Measurements from ENCODE around the gene MTX3.

MTX3 gene

GRCh38 chr5:79966448-79966847, 24.6 kb downstream of the MTX3 start:
- no peak overlapping the region for H3K27ac Mint-ChIP-seq
- peaks cover 25% of the 10 kb centered on the region for H3K4me1 Mint-ChIP-seq
- H3K36me3 Mint-ChIP-seq (ENCODE audit: low read depth) = no peaks in the 10 kb centered on the region
- no peaks in the 10 kb centered on the region for H3K27me3 Mint-ChIP-seq (ENCODE audit: low read depth, poor library complexity)
- TF ChIP-seq CTCF (IDR thresholded peaks at IDR 0.05) = no peak
- no peak overlapping the region for H3K4me3 Mint-ChIP-seq
- DNase-seq = no peak
- H3K9me3 Mint-ChIP-seq = no peaks in the 10 kb centered on the region

GRCh38 chr5:79964136-79964535, 26.9 kb downstream of the MTX3 start:
- DNase-seq = no peak
- TF ChIP-seq CTCF (IDR thresholded peaks at IDR 0.05) = no peak
- Mint-ChIP-seq H3K9me3 (peaks cover 4% of the 10 kb centered on the region), H3K4me3 (no peak overlapping the region), H3K27ac (no peak overlapping the region), H3K4me1 (peaks cover 28% of the 10 kb centered on the region), H3K27me3 (ENCODE audit: low read depth, poor library complexity) (no peaks in the 10 kb centered on the region), H3K36me3 (ENCODE audit: low read depth) (no peaks in the 10 kb centered on the region)

- peaks cover 9% of the 10 kb centered on the region for H3K9me3 Mint-ChIP-seq
- H3K36me3 Mint-ChIP-seq (ENCODE audit: low read depth) = no peaks in the 10 kb centered on the region
- no peaks in the 10 kb centered on the region for H3K27me3 Mint-ChIP-seq (ENCODE audit: low read depth, poor library complexity)
- TF ChIP-seq CTCF (IDR thresholded peaks at IDR 0.05) = no peak
- no peak overlapping the region for H3K4me3 Mint-ChIP-seq
- H3K4me1 Mint-ChIP-seq = peaks cover 28% of the 10 kb centered on the region
- no peak for DNase-seq
- H3K27ac Mint-ChIP-seq = no peak overlapping the region
Measured at GRCh38 chr5:79963261-79964061, 27.6 kb downstream of the MTX3 start.

DNA sequence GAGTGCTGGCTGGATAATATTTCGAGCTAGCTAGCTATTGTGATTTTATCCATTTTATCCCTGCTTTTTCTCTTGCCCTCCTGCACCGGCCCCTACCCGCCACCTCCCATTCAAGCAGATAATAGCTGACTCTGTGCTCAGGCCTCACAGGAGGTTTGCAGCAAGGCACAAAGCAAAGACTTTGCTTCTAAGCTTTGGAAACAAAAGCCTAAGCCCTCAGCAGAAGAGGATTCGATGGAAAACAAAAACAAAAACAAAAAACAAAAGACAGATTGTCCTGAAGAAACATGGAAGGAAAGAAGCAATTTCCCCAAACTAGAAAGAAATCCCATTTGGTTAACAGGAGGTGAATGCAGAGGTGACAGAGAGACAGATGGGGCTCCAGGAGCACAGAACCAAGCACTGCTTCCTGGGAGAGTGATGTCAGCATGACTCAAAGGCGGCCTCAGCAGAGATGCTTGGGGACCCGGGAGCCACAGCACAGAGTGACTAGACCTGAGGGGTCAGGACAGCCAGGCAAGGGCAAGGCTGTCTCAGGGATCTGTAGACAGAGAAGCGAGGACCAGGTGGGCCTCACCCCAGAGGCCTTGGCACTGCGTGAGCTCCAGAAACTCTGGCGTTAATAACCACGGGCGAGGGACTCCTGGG, 28.4 kb downstream of the MTX3 start:
- TF ChIP-seq CTCF (IDR thresholded peaks at IDR 0.05) = no peak
- DNase-seq = peak; percentile 6
- no peaks in the 10 kb centered on the region for H3K36me3 Mint-ChIP-seq (ENCODE audit: low read depth)
- H3K9me3 Mint-ChIP-seq = peaks cover 14% of the 10 kb centered on the region
- H3K4me3 Mint-ChIP-seq = no peak overlapping the region
- H3K27me3 Mint-ChIP-seq (ENCODE audit: low read depth, poor library complexity) = no peaks in the 10 kb centered on the region
- H3K4me1 Mint-ChIP-seq = peaks cover 28% of the 10 kb centered on the region
- H3K27ac Mint-ChIP-seq = peak overlapping the region; percentile 88

DNA sequence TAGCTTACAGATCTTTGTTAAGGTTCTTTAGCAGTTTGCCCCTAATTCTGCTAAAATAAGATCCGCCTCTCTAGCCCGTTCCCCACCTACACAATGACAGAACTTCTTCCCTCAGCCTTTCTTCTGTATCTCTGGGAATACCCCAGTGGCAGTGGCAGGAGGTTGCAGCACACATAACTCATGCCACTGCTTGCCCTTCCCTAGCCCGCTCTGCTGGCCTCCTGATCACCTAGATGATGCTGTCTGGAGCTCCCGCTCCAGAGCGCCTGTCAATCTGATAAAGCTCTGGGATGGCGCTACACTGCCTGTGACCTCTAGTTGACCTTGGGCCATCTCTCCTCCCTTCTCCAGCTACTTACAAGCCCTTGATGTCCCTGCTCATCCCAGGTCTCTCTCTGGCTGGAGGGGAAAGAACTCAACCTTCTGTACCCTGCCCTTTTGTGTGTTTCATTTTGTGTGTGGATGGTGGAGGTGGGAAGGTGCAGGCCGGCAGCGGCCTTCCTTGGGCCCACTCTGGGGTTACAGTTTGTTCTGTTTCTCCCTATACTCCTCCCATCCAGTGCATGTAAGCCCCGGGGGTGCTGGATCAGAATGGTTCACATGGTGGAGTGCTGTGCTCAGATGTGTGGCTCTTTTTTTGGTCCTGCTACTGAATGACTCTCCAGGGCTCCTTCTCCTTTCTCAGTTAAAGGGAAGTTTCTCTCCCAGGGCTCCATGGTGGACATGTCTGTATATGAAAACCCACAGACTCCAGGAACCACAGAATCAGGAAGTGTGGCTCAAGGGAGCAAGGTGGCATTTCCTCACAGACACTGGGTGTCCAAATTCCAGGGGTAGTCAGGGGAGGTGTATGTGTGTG, 29.1 kb downstream of the MTX3 start:
- H3K9me3 Mint-ChIP-seq = peaks cover 19% of the 10 kb centered on the region
- peak overlapping the region; percentile 88 for H3K27ac Mint-ChIP-seq
- TF ChIP-seq CTCF (IDR thresholded peaks at IDR 0.05) = no peak
- no peaks in the 10 kb centered on the region for H3K27me3 Mint-ChIP-seq (ENCODE audit: low read depth, poor library complexity)
- no peaks in the 10 kb centered on the region for H3K36me3 Mint-ChIP-seq (ENCODE audit: low read depth)
- no peak overlapping the region for H3K4me3 Mint-ChIP-seq
- DNase-seq = peak; percentile 7
- peaks cover 29% of the 10 kb centered on the region for H3K4me1 Mint-ChIP-seq
